Measurements from ENCODE around the gene EHMT2. TPM values are rescaled to one million over a fixed set of nuclear protein-coding genes. Genes with fewer than 3 reads are reported as not detected.

The EHMT2 gene
- polyA plus RNA-seq, 1 donor (not counting 4 experiments of a cell fraction or from before 2014, with no cell fraction given), result 17.7 TPM

DNA sequence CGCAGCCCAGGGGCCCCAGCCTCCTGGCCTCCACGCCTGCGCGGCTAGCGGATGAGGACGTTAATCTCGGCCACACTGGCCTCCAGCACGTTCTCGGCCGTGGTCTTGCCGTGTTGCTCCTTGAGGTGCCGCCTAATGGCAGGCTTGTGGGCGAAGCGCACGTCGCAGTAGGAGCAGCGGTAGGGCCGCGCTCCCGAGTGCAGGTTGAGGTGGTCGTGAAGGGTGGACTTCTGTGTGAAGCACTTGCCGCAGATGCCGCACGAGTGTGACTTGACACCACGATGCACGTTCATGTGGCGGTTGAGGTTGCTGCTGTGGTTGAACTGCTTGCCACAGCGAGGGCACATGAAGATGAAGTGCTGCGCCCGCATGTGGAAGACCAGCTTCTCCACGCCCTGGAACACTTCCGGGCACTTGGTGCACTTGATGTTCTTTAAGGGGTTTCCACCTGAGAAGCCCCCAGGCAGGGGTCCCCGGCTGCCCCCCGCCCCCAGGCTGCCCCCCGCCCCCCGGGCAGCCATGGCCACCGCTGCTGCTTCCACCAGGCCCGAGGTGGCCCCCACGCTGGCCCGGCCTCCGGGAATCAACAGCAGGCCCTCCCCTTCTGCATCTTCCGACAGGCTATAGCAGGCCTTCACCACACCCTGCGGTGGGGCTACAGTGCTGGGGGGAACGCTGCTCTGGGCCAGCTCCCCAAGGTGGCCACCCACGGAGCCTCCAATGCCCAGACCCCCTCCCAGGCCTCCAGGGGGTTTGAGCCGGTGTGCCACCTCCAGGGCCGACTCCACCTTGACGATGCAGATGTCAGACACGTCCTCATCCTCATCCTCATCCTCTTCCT is 2.6 kb upstream of the EHMT2 start:
- no peaks in the 10 kb centered on the region for H3K27me3 ChIP-seq (ENCODE audit: control insufficient read depth, extremely low read depth, insufficient read depth, low read length)
- H3K9me3 ChIP-seq (ENCODE audit: control insufficient read depth, low read depth, low read length), result no peaks in the 10 kb centered on the region
- no peak overlapping the region for H2AFZ ChIP-seq (ENCODE audit: control insufficient read depth, low read length)
- H3K9me1 ChIP-seq (ENCODE audit: control insufficient read depth, extremely low read depth, insufficient read depth, low read length), result no peaks in the 10 kb centered on the region
- H3K79me2 ChIP-seq (ENCODE audit: control insufficient read depth, insufficient read depth, low read length), result no peaks in the 10 kb centered on the region
- peaks cover 1 to 5% of the 10 kb centered on the region in 2 experiments for H3K36me3 ChIP-seq (ENCODE audit: control insufficient read depth in 2 of 2, extremely low read depth in 1 of 2, insufficient read depth in 2 of 2, low read length in 2 of 2)
- H3K4me1 ChIP-seq (ENCODE audit: control insufficient read depth, extremely low read depth, insufficient read depth, low read length), result peaks cover 13% of the 10 kb centered on the region
- no peak overlapping the region for H3K4me2 ChIP-seq (ENCODE audit: control insufficient read depth, extremely low read depth, insufficient read depth, low read depth, low read length)
- DNase-seq (ENCODE audit: low read depth, low spot score) (no peak), FAIRE-seq (no peak)
- no peak overlapping the region for H3K9ac ChIP-seq (ENCODE audit: control insufficient read depth, extremely low read depth, insufficient read depth, low read length)
- H3K27ac ChIP-seq (ENCODE audit: control insufficient read depth, insufficient read depth, low read length), result no peak overlapping the region
- no peaks in the 10 kb centered on the region for H4K20me1 ChIP-seq (ENCODE audit: control insufficient read depth, extremely low read depth, insufficient read depth, low read length)
- TF ChIP-seq, protein P1, sequence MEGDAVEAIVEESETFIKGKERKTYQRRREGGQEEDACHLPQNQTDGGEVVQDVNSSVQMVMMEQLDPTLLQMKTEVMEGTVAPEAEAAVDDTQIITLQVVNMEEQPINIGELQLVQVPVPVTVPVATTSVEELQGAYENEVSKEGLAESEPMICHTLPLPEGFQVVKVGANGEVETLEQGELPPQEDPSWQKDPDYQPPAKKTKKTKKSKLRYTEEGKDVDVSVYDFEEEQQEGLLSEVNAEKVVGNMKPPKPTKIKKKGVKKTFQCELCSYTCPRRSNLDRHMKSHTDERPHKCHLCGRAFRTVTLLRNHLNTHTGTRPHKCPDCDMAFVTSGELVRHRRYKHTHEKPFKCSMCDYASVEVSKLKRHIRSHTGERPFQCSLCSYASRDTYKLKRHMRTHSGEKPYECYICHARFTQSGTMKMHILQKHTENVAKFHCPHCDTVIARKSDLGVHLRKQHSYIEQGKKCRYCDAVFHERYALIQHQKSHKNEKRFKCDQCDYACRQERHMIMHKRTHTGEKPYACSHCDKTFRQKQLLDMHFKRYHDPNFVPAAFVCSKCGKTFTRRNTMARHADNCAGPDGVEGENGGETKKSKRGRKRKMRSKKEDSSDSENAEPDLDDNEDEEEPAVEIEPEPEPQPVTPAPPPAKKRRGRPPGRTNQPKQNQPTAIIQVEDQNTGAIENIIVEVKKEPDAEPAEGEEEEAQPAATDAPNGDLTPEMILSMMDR (optimal IDR thresholded peaks at IDR 0.05 in 1 of 3, IDR thresholded peaks at IDR 0.05 in 1 of 3, conservative IDR thresholded peaks at IDR 0.05 in 1 of 3; ENCODE audit: extremely low read depth in 1 of 3, insufficient read depth in 2 of 3, low read length in 3 of 3), result no peak
- TF ChIP-seq EZH2 (IDR thresholded peaks at IDR 0.05; ENCODE audit: low read length), result no peak
- H3K4me3 ChIP-seq (ENCODE audit: control insufficient read depth in 2 of 3, extremely low read depth in 1 of 3, insufficient read depth in 2 of 3, low read depth in 1 of 3, low read length in 3 of 3), result no peak overlapping the region
- dilution Hi-C loops (cut with MboI; ENCODE audit: extremely low pct_ligation_motif_present, low sequenced_read_pairs), result no loop called here

DNA sequence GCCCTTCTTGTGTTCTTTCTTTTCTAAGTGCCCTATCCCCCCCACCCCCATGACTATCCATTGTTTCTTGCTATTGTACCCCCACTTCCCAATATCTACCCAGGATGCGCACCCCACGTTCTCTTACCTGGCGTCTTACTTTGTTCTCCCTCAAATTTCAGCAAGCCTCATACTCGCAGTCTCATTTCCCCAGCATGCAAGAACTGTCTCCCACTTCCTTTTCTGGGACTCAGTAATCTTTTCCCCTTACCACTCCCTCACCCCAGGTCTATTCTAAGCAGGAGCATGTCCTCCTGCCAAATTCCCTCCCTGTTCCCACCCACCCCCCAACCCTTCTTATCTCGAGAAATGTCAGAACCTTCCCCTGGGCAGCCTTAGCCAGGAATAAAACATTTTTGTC is 1.7 kb upstream of the EHMT2 start:
- TF ChIP-seq, protein P1 (optimal IDR thresholded peaks at IDR 0.05 in 1 of 3, IDR thresholded peaks at IDR 0.05 in 1 of 3, conservative IDR thresholded peaks at IDR 0.05 in 1 of 3; ENCODE audit: extremely low read depth in 1 of 3, insufficient read depth in 2 of 3, low read length in 3 of 3), result no peak
- Histone ChIP-seq H3K27ac (ENCODE audit: control insufficient read depth, insufficient read depth, low read length) (no peak overlapping the region), H3K4me1 (ENCODE audit: control insufficient read depth, extremely low read depth, insufficient read depth, low read length) (peaks cover 13% of the 10 kb centered on the region), H3K36me3 (ENCODE audit: control insufficient read depth in 2 of 2, extremely low read depth in 1 of 2, insufficient read depth in 2 of 2, low read length in 2 of 2) (peaks cover 1 to 5% of the 10 kb centered on the region in 2 experiments), H4K20me1 (ENCODE audit: control insufficient read depth, extremely low read depth, insufficient read depth, low read length) (no peaks in the 10 kb centered on the region), H3K4me2 (ENCODE audit: control insufficient read depth, extremely low read depth, insufficient read depth, low read depth, low read length) (no peak overlapping the region), H2AFZ (ENCODE audit: control insufficient read depth, low read length) (no peak overlapping the region), H3K27me3 (ENCODE audit: control insufficient read depth, extremely low read depth, insufficient read depth, low read length) (no peaks in the 10 kb centered on the region), H3K79me2 (ENCODE audit: control insufficient read depth, insufficient read depth, low read length) (no peaks in the 10 kb centered on the region), H3K4me3 (ENCODE audit: control insufficient read depth in 2 of 3, extremely low read depth in 1 of 3, insufficient read depth in 2 of 3, low read depth in 1 of 3, low read length in 3 of 3) (no peak overlapping the region), H3K9me1 (ENCODE audit: control insufficient read depth, extremely low read depth, insufficient read depth, low read length) (no peaks in the 10 kb centered on the region), H3K9ac (ENCODE audit: control insufficient read depth, extremely low read depth, insufficient read depth, low read length) (no peak overlapping the region), H3K9me3 (ENCODE audit: control insufficient read depth, low read depth, low read length) (no peaks in the 10 kb centered on the region)
- dilution Hi-C loops (cut with MboI; ENCODE audit: extremely low pct_ligation_motif_present, low sequenced_read_pairs), result no loop called here
- no peak for FAIRE-seq
- DNase-seq (ENCODE audit: low read depth, low spot score), result no peak
